Loucy (cell line): ENCODE results near the gene GCK.

Experiments
- H2AFZ ChIP-seq: fragments of 200-600 bp; sonication (generic); 2 replicates; pipeline ENCODE4 v1.6.0; 2016; ENCODE audit warnings: antibody characterized with exemption, mild to moderate bottlenecking, low read length, moderate library complexity
- H3F3A ChIP-seq: fragments of 200-600 bp; 2 replicates; pipeline ENCODE4 v1.6.0; 2016; ENCODE audit warnings: antibody characterized with exemption, low read depth, mild to moderate bottlenecking
- H3K27me3 ChIP-seq: fragments of 200-600 bp; sonication (generic); 2 replicates; pipeline ENCODE4 v1.6.1; 2014; ENCODE audit warnings: low read length, mild to moderate bottlenecking; ENCODE audit not compliant: insufficient read depth, poor library complexity, severe bottlenecking
- H3K36me3 ChIP-seq: fragments of 200-600 bp; sonication (generic); 2 replicates; pipeline ENCODE4 v1.6.1; 2016; ENCODE audit warnings: low read length; ENCODE audit not compliant: insufficient read depth
- H3K4me1 ChIP-seq: fragments of 200-600 bp; sonication (generic); 2 replicates; pipeline ENCODE4 v1.5.1; 2014; ENCODE audit warnings: low read length, mild to moderate bottlenecking; ENCODE audit not compliant: insufficient read depth, poor library complexity, severe bottlenecking
- H3K4me2 ChIP-seq: fragments of 200-600 bp; sonication (generic); 2 replicates; pipeline ENCODE4 v1.6.0; 2014; ENCODE audit warnings: antibody characterized with exemption, low read length, low read depth, mild to moderate bottlenecking; ENCODE audit not compliant: poor library complexity, severe bottlenecking
- H3K4me3 ChIP-seq: fragments of 200-600 bp; sonication (generic); 2 replicates; pipeline ENCODE4 v1.5.1; 2014; ENCODE audit warnings: low read length, mild to moderate bottlenecking, mixed read lengths; ENCODE audit not compliant: poor library complexity, severe bottlenecking
- H3K79me2 ChIP-seq: fragments of 200-600 bp; sonication (generic); 2 replicates; pipeline ENCODE4 v1.6.1; 2014; ENCODE audit warnings: low read length; ENCODE audit not compliant: insufficient read depth
- H3K9ac ChIP-seq: fragments of 200-600 bp; sonication (generic); 2 replicates; pipeline ENCODE4 v1.6.0; 2014; ENCODE audit warnings: mild to moderate bottlenecking, low read depth, low read length, moderate library complexity; ENCODE audit not compliant: poor library complexity, severe bottlenecking
- H3K9me2 ChIP-seq: fragments of 200-600 bp; sonication (generic); replicated peaks from 2 replicates; pipeline ENCODE4 v1.6.1; 2016; ENCODE audit warnings: low read depth, low read length, mixed read lengths
- H3K9me3 ChIP-seq: fragments of 200-600 bp; sonication (generic); 2 replicates; pipeline ENCODE4 v1.6.1; 2014; ENCODE audit warnings: mild to moderate bottlenecking, antibody characterized with exemption, low read length, low read depth; ENCODE audit not compliant: insufficient read depth
- H4K20me1 ChIP-seq: fragments of 200-600 bp; sonication (generic); 2 replicates; pipeline ENCODE4 v1.6.0; 2014; ENCODE audit warnings: antibody characterized with exemption, low read length, mild to moderate bottlenecking; ENCODE audit not compliant: insufficient read depth, poor library complexity, severe bottlenecking
- CTCF ChIP-seq: fragments of 200-600 bp; sonication (generic); conservative IDR thresholded peaks from 2 replicates; pipeline ENCODE4 v1.5.1; 2014; ENCODE audit warnings: mild to moderate bottlenecking, antibody characterized with exemption, low read length
- EZH2phosphoT487 ChIP-seq: fragments of 200-600 bp; IDR thresholded peaks from 2 replicates; pipeline ENCODE4 v1.6.1; 2018; ENCODE audit warnings: antibody characterized with exemption, mild to moderate bottlenecking, moderate library complexity, borderline replicate concordance

The GCK gene

GRCh38 chr7:44220358-44221112 is 31.3 kb upstream of the GCK start:
- Histone ChIP-seq H3K36me3 (no peaks in the 10 kb centered on the region), H3K27me3 (no peaks in the 10 kb centered on the region), H2AFZ (no peak overlapping the region), H3K9me3 (no peaks in the 10 kb centered on the region), H3K4me1 (no peaks in the 10 kb centered on the region), H3K9me2 (no peaks in the 10 kb centered on the region), H3F3A (no peaks in the 10 kb centered on the region), H3K4me2 (no peak overlapping the region), H3K9ac (no peak overlapping the region), H3K4me3 (no peak overlapping the region), H3K79me2 (no peaks in the 10 kb centered on the region), H4K20me1 (no peaks in the 10 kb centered on the region)
- no peak for TF ChIP-seq EZH2phosphoT487
- TF ChIP-seq CTCF, result no peak

- Histone ChIP-seq H4K20me1 (no peaks in the 10 kb centered on the region), H2AFZ (no peak overlapping the region), H3K79me2 (no peaks in the 10 kb centered on the region), H3K9me3 (no peaks in the 10 kb centered on the region), H3K36me3 (no peaks in the 10 kb centered on the region), H3K27me3 (no peaks in the 10 kb centered on the region), H3K4me1 (no peaks in the 10 kb centered on the region), H3K4me2 (no peak overlapping the region), H3F3A (no peaks in the 10 kb centered on the region), H3K9ac (no peak overlapping the region), H3K4me3 (no peak overlapping the region), H3K9me2 (no peaks in the 10 kb centered on the region)
- TF ChIP-seq CTCF, result no peak
- TF ChIP-seq EZH2phosphoT487, result no peak
These were observed 30.8 kb upstream of the GCK start for GRCh38 chr7:44220046-44220357.

DNA sequence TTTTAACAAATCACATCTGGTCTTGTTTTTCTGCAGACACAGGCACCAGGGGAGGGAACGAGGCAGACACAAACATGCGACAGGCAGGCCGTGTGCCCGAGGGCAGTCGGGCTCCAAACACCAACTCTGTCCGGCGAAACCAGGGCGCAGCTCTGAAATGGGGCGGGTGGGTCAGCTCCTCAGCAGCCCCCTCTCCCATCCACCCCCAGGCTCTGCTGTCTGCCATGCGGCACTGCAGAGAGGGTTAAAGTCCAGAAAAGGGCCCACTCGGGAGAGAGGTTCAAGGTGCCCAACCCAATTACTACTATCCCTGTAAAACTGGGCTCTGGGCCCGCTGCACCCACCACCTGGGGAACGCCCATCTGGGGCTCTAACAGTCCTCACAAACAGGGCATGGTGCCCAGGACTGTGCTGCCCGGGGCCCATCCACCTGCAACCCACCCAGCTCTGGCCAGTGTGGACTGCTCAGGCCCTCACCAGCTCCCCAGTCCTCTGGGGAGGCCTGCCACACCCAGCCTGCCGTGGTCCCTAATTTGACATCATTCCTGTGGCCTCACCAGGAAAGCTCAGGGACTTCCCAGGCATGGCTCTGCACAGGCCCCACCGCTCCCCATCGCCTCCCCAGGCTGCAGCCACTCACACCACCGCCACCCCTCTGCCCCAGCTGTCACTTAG is 30.3 kb upstream of the GCK start:
- Histone ChIP-seq H4K20me1 (no peaks in the 10 kb centered on the region), H2AFZ (no peak overlapping the region), H3K9me3 (no peaks in the 10 kb centered on the region), H3K9ac (no peak overlapping the region), H3F3A (no peaks in the 10 kb centered on the region), H3K9me2 (no peaks in the 10 kb centered on the region), H3K27me3 (no peaks in the 10 kb centered on the region), H3K79me2 (no peaks in the 10 kb centered on the region), H3K4me2 (no peak overlapping the region), H3K4me3 (no peak overlapping the region), H3K4me1 (no peaks in the 10 kb centered on the region), H3K36me3 (peaks cover 4% of the 10 kb centered on the region; the same call in 1 of the 2 replicates)
- no peak for TF ChIP-seq CTCF
- TF ChIP-seq EZH2phosphoT487, result no peak
